GM21723 (cell line): ENCODE measurements around the gene BCKDK.
"Not testable (repeated sequence)": the region's sequence is repeated elsewhere in the genome, so short reads cannot be mapped to it uniquely, and the experiment has no call there.

ENCODE experiments used
- ATAC-seq: cut with Tn5 transposase; IDR thresholded peaks from one replicate; pipeline ENCODE4 v1.9.1; 2021; ENCODE audit warnings: mild to moderate bottlenecking, moderate library complexity; ENCODE audit not compliant: unreplicated experiment

Gene BCKDK

DNA sequence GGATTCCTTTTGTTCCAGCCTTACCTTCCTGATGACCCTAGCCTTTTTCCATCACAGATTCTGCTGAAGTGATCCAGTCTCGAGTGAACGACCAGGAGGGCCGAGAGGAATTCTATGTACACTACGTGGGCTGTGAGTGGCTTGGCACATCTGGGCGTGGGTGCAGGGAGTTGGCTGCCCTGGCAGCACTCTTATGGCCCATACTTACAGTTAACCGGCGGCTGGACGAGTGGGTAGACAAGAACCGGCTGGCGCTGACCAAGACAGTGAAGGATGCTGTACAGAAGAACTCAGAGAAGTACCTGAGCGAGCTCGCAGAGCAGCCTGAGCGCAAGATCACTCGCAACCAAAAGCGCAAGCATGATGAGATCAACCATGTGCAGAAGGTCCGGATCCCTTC lies 11.9 kb downstream of the BCKDK start:
- ATAC-seq: no peak

DNA sequence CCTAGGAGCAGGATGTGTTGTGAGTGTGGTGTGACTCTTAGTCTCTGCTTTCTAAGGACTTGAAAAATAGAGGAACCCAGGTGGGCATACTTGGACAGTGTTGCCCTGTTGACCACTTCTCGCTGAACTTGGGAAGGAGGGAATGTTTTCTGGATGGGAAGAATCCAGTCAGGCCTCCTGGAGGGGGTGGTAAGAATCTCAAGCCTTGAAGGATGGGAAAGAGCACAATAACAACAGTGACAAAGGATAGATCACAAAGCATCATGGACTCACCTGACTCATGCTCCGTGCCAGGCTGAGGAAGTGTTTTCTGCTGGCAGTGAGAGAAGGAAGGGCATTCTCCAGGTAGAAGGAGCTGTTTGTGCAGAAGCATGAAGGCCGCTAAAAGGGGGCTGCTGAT lies 17.7 kb downstream of the BCKDK start:
- ATAC-seq: no peak

DNA sequence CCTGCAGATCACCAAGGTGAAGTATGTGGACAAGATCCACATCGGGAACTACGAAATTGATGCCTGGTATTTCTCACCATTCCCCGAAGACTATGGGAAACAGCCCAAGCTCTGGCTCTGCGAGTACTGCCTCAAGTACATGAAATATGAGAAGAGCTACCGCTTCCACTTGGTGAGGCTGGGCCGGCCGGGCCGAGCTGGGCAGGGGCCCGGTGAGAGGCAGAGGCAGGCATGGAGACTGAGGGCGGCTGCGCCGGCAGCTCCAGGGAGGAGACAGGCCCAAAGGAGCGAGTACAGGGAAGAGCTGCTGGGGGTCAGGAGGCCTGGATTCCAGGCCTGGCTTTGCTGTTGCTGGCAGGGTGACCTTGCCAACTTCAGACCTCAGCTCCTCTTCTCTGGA lies 19.0 kb downstream of the BCKDK start:
- ATAC-seq: no peak

DNA sequence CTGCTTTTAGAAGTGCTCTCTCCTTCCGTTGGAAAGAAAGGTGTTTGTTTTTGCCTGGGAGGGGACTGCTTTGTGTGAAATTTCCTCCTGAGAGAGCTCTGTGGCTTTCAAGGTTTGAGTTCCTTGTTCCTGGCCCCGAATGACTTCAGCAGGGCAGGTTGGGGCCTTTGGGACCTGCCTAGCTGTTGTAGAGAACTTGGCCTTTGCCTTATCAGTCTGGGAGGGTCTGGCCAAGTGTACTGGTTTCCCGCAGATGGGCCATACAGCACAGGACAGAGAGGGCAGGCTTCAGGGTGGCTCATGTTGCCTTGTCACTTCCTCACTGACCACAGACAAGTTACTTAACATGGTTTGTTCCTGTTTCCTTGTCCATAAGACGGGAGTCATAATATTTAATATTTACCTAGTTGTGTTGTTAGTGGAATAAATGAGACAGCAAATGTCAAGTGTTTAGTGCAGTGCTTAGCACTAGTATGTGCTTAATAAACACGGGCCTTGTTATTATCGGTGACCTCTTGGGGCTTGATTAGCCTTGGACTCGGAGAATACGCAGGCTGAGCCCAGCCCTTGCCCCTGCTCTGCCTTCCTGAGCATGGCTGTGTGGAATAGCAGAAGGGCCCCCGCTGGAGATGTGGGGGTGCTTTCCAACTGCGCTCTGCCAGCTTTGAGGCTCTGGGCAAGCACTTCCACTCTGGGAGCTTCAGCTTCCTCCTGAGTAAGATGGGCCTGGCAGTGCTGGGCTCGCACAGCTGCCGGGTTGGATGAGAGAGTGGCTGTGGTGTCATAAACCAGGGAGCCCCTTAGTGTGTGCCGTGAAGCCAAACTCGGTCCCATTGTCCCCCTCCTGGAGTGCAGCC lies 20.8 kb downstream of the BCKDK start:
- no peak for ATAC-seq

DNA sequence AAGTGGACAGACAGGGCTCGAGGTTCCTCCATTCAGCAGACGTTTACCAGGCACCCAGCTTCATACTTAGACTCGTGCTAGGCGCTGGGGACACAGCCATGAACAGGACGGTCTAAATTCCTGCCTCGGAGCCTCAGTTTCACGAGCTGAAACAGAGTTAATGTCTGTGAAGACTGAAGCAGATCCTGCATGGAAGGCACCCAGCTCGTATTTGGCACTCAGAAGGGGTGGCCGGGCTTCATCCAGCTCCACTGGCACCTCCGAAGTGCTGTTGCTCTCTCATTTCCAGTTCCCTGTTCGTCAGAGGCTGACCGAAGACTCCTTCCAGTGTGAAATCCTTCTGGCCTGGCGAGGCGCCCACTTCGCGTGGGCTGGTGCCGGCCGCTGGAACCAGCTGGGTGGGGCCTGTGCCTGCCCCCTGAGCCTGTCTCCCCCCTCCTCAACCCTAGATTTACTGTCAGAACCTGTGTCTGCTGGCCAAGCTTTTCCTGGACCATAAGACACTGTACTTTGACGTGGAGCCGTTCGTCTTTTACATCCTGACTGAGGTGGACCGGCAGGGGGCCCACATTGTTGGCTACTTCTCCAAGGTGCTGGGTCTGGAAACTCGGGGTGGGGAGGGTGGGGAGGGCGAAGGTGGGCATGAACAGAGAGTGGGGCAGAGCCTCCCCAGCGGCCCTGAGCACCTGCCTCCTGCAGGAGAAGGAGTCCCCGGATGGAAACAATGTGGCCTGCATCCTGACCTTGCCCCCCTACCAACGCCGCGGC lies 21.6 kb downstream of the BCKDK start:
- ATAC-seq: no peak

DNA sequence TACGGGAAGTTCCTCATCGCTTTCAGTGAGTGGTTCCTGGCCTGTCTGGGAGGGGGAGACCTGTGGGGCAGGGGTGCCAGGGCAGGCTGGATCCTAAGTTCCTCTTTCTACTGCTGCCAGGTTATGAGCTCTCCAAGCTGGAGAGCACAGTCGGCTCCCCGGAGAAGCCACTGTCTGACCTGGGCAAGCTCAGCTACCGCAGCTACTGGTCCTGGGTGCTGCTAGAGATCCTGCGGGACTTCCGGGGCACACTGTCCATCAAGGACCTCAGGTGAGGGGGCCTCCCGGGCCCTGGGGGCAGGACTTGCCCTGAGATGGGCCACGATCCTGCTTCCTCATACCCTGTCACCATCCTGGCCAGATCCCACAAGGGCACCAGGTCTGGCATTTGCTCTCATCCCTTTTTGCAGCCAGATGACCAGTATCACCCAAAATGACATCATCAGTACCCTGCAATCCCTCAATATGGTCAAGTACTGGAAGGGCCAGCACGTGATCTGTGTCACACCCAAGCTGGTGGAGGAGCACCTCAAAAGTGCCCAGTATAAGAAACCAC lies 22.2 kb downstream of the BCKDK start:
- no peak for ATAC-seq

DNA sequence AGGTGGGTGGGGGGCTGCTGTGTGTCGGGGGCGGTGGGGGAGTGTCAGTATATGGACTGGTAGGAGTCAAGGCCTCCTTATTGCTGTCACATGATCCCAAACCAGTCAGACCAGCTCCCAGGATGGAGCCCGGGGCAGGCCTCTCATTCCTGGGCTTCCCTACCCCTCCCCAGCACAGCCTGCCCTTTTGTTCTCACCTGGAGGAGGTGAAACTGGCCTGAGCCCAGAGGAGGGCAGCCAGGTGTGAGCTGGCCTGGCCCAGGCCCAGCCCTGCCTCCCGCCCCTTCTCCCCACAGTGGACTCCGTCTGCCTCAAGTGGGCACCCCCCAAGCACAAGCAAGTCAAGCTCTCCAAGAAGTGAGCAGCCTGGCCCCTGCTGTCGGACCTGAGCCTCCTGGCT lies 22.7 kb downstream of the BCKDK start:
- no peak for ATAC-seq

DNA sequence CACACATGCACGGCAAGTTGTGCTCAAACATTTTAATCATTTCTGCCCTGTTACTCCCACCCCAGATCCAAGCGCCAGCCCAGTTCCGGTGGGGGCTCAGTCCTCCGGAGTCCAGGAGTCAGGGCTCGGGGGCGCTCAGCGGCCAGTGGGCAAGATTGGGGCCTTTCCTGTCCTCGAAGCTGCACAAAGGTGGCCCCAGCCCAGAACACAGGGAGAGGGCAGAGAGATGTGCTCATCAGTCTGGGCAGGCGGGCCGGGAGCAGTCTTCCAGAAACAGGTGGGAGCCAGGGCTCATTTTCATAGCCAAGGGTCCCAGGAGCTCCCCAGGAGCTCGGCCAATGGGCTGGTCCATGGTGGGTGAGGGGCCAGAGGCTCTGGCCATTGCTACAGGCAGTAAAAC lies 23.2 kb downstream of the BCKDK start:
- ATAC-seq: no peak

DNA sequence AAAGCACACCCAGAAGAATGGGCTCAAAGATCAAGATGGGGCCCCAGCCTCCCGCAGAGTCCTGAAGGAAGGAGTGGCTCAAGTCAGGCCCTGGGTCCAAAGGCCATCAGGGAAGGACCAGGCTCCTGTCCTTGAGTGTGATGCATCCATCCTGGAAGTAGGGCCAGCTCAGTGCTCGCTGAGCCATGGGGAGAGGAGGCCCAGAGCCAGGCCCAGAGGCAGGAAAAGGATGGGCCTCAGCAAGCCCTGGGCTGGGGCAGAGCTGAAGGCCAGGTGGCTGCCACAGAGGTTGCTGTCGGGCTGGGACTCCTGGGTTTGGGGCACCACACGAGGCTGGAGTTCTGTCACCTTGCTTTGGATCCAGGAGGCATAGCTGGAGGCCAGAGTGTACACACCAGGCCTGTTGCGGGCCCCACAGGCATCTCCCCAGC lies 23.7 kb downstream of the BCKDK start:
- ATAC-seq: no peak

DNA sequence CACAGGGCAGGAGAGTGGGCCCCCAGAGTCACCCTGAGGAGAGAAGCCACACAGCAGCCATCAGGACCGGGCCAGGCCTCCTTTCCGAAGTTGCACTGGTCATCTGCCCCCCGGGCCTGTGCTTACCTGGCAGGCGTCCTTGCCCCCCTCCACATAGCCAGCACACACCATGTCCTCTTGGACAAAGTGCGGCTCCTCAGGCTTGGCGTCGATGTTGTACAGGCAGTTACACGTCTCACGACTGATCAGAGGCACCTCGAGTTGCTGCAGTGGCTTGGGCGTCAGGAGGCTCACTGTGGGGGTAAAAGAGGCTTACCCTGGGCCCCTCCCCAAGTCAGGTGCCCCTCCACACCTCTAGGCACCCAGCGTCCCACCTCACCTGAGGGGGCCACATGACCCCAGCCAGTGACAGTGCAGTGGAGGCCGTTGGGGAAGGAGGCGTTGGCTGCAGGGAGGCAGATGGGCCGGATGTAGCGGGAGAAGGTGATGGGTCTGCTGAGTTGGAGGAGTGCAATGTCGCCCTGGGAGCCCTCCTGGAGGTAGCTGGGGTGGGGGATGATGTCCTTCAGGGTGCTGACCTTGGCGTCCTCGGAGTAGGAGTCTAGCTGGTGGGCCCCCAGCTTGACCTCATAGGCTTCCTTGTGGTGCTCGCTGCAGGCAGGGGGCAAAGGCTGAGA lies 24.3 kb downstream of the BCKDK start:
- no peak for ATAC-seq

DNA sequence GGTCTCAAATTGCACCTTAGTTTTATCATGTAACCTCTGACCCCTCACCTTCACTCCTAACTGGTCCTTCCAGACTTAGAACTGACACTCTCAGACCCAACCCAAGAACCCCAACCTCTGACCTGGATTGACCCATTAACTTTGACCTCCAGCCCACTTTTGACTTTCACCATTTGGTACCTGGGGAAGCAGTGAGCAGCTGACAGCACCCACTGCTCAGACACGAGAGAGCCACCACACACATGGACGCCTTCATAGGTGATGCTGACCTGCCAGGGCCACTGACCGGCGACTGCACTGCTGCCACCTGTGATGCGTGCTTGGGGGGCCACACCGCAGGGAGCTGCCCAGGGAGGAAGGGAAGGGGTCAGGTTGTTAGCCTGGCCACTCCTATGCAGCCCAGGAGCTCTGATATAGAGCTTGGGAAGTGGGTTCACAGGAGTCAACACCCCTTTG lies 24.9 kb downstream of the BCKDK start:
- ATAC-seq: no peak

DNA sequence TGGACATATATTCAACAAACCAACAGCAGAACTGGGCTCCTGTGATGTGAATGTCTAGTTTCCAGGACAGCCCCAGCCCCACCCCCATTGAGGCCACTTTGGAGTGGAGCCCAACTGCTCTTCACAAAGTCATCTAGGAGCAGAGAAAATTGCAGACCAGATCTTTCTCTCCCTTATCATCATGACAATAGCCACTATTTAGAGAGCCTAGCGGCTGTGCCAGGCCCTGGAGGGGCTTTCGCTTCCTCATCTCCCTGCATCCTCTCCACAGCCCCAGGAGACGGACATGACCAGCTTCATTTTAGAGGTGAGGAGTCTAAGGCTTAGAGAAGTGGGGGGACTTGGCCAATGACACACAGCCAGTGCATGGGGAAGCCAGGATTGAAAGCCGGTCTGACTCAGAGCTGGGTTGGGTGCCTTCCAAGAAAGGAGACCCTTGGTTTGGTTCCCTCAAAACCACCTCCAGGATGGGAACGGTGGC lies 25.9 kb downstream of the BCKDK start:
- no peak for ATAC-seq

DNA sequence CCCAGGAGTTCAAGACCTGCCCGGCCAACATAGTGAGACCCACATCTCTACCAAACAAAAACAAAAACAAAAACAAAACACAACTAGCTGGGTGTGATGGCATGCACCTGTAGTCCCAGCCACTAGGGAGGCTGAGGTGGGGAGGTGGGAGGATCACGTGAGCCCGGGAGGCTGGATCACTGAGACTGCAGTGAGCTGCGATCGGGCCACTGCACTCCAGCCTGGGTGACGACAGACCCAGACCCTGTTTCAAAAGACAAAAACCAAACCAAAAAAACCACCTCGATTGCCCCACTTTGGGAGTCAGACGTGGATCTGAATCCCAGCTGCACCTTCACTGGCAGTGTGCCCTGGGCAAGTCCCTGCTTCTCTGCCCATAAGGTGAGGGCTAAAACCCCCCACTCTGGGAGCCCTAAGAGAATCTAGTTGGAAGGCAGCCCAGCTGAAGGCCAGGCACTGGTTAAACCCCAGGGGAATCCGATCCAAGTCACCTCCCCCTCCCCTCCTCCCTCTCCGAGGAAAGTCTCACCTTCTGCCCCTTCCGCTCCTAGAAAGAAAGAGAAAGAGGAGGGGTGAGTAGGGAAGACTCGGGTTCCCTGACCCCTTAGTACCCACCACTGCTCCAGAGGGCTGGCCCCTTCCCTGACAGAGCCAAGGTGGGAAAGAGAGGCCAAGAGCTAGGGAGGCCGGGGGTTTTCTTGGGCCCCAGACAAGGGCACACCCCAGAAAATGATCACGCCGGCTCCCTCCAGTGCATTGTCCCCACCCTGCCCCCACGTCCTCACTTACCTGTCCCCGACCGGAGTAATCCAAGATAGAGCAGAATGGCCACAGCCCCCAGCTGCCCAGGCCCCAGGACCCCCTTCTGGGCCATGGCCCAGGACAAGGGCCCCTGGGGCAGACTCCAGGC lies 26.7 kb downstream of the BCKDK start:
- ATAC-seq: no peak

DNA sequence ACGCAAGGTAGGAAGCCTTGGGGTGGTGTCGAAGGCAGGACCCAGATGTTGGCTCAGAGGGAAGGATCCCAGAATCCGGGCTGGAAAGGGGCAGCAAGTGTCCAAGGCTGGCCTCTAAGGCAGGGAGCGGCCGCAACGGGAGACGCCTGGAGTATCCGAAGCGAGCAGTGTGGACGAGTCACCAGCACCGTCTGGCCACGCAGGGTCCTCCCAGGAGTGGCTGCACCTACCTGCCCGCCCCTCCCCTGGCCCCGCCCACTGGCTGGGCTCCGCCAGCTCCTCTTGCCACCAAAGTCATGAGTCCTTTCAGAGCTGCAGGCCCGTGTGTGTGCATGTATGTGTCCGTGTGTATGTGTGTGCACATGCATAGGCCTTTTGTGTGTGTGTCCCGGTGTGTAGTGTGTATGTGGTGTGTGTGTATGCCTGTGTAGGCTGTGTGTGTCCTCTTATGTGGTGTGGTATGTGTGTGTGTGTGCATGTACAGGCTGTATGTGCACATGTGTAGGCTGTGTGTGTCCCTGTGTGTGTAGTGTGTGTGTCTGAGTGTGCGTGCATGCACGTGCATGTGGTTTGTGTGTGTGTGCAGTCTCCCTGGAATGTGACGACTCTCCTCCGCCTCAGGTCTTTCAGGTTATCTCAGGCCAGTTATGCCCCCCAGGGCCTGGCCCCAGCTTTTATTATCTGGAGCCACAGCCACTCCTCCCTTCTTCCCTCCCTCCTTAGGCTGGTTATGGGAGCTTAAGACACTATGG lies 27.5 kb downstream of the BCKDK start, which contains the start of gene PRSS8:
TSS of gene PRSS8 (minus strand) at position 193 of the 752 bp plus-strand sequence. CDS start 229 bp downstream, outside the sequence.
- no peak for ATAC-seq

DNA sequence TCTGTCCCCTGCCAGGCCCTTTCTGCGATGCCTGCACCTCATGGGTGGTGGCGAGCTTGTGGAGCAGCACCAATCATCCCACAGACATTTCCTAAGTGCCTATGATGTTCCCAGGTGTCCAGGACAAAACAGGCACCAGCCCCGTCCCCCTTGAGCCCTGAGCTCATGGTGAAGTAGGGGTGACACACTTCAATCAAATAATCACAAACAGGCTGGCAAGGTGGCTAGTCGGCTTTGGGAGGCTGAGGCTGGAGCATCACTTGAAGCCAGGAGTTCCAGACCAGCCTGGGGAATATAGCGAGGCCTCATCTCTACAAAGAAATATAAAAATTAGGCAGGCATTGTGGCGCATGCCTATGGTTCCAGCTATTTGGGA lies 28.1 kb downstream of the BCKDK start:
- ATAC-seq: no peak

DNA sequence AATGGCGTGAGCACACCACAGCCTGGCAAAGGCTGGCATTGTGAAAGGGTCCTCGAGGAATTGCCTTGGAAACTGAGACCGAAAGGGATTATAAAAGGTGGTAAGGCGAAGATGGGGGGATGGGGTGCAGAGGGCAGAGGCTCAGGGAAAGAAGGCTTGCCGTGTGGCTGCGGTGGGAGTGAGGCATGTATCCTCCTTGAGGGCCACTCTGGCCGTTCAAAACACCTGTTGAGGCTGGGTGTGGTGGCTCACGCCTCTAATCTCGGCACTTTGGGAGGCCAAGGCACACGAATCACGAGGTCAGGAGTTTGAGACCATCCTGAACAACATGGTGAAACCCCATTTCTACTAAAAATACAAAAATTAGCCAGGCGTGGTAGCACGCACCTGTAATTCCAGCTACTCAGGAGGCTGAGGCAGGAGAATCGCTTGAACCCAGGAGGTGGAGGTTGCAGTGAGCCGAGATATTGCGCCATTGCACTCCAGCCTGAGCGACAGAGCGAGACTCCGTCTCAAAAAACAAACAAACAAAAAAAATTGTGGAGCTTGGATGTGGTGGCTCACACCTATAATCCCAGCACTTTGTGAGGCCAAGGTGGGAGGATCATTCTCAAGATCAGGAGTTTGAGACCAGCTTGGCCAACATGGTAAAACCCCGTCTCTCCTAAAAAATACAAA lies 28.8 kb downstream of the BCKDK start:
- not testable (repeated sequence) for ATAC-seq

DNA sequence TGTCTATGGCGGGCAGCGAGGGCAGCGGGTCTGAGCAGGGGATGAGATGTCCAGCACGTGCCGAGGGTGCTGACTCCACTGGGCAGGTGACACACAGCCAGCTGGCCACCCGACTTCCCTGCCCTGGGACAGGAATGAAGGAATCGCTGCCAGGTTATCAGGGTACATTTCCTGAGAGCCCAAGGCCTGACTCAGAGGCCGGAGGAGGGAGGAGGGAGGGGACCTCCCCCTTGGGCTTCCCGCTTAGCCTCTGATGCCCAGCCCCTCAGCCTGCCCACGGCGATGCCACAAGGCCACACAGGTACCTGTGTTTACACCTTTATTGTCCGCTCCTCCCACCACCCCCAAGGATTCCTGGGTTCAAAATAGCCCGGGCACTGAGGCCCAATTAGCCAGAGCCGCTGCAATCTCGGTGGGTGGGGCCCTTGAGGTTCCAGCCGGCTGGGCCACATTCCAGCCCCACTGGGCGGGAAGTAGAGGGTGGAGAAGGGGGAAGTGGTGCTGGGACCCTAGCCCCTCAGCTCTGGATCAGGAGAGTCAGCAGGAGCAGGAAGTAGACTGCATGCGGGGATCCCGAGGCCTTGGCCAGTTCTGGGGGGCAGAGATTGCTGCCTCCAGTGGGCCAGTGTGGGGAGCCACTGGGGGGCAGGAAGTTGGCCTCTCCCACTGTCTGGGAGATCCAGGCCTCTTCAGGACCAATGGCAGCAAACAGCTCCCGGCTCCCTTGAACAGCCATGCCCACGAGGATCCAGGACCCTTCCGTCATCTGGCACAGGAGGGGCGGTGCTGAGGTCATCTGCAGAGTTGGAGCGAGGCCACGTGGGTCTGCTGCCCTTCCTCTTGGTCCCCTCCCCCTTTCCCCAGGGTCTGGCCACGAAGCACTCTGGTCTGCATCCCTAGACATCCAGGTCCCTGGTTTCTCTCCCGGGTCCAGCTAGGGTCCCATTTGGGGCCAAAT lies 30.7 kb downstream of the BCKDK start:
- ATAC-seq: no peak

DNA sequence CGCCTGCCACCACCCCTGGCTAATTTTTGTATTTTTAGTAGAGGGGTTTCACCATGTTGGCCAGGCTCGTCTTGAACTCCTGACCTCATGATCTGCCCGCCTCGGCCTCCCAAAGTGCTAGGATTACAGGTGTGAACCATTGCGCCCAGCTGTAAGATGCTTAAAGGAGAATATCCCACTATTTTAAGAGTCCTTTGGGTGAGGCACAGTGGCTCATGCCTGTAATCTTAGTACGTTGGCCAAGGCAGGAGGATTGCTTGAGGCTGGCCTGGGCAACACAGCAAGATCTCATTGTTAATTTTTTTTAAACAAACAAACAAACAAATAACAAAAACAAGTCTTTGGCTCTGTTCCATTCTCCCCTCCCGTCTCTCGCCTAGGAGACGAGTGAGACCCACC lies 32.9 kb downstream of the BCKDK start:
- ATAC-seq: not testable (repeated sequence)
